ENCODE measurements around the gene ARGFX.
"Not testable (repeated sequence)": the region's sequence is repeated elsewhere in the genome, so short reads cannot be mapped to it uniquely, and the experiment has no call there.

Gene ARGFX

GRCh38 chr3:121599900-121600299, 32.2 kb downstream of the ARGFX start:
- DNase-seq (ENCODE audit: low spot score), result not testable (repeated sequence)

GRCh38 chr3:121601212-121601812, 33.6 kb downstream of the ARGFX start:
- DNase-seq (ENCODE audit: low spot score), result no peak

- DNase-seq (ENCODE audit: low spot score), result no peak
These were observed 37.0 kb downstream of the ARGFX start for GRCh38 chr3:121604759-121605158.

GRCh38 chr3:121606106-121606505, 38.4 kb downstream of the ARGFX start:
- no peak for DNase-seq (ENCODE audit: low spot score)

All from CD4-positive, alpha-beta T cell treated with Interleukin-2 at 100 ng/mL for 4 hours (primary cell).